ENCODE data around the gene ZC3H18.

Gene ZC3H18

GRCh38 chr16:88552166-88552565, 18.0 kb upstream of the ZC3H18 start:
- DNase-seq: no peak

GRCh38 chr16:88552815-88553214, 17.4 kb upstream of the ZC3H18 start:
- no peak for DNase-seq

- DNase-seq: no peak
These were observed 16.5 kb upstream of the ZC3H18 start for GRCh38 chr16:88553739-88554138.

GRCh38 chr16:88554711-88555264, 15.4 kb upstream of the ZC3H18 start:
- no peak for DNase-seq

GRCh38 chr16:88556294-88556988, 13.8 kb upstream of the ZC3H18 start:
- DNase-seq: no peak

GRCh38 chr16:88558457-88559442, 11.5 kb upstream of the ZC3H18 start:
- DNase-seq: peak; percentile 72

- no peak for DNase-seq
These were observed 9.3 kb upstream of the ZC3H18 start for GRCh38 chr16:88560714-88561484.

GRCh38 chr16:88561485-88562359, 8.5 kb upstream of the ZC3H18 start:
- no peak for DNase-seq

GRCh38 chr16:88566158-88566557, 4.0 kb upstream of the ZC3H18 start:
- no peak for DNase-seq

- DNase-seq: no peak
These were observed 1.2 kb upstream of the ZC3H18 start for GRCh38 chr16:88568710-88569613.

- no peak for DNase-seq
These were observed 604 bp upstream of the ZC3H18 start for GRCh38 chr16:88569614-88569984.

- DNase-seq: no peak
These were observed 489 bp downstream of the ZC3H18 start for GRCh38 chr16:88570691-88571092.

GRCh38 chr16:88575251-88575650, 5.0 kb downstream of the ZC3H18 start:
- no peak for DNase-seq

GRCh38 chr16:88576307-88576706, 6.1 kb downstream of the ZC3H18 start:
- DNase-seq: no peak

GRCh38 chr16:88577166-88577565, 7.0 kb downstream of the ZC3H18 start:
- DNase-seq: no peak

GRCh38 chr16:88578446-88579313, 8.5 kb downstream of the ZC3H18 start:
- no peak for DNase-seq

- DNase-seq: no peak
These were observed 10.2 kb downstream of the ZC3H18 start for GRCh38 chr16:88580371-88580770.

- DNase-seq: no peak
These were observed 10.8 kb downstream of the ZC3H18 start for GRCh38 chr16:88581033-88581432.

- no peak for DNase-seq
These were observed 12.8 kb downstream of the ZC3H18 start for GRCh38 chr16:88582912-88583575.
